ENCODE results near the gene LBHD1.

Gene LBHD1

GRCh38 chr11:62687508-62688396 is 15.7 kb upstream of the LBHD1 start:
- TF ChIP-seq CTCF (IDR thresholded peaks at IDR 0.05; ENCODE audit: insufficient read depth, low read length, missing control alignments) = no peak
- ChIA-PET CTCF (interaction anchor here (1.1 to 10.7 kb wide), 7 partner anchors 6 to 294 kb away, joined by 3 to 152 read pairs (median 6); partner anchors contain the start of genes BSCL2, GNG3, LBHD1 and UBXN1), POLR2A (interaction anchor here (1.1 to 3.6 kb wide), 2 partner anchors 23 kb away, joined by 3 to 43 read pairs; partner anchors contain the start of genes C11orf98 and CSKMT)
- DNase-seq (ENCODE audit: low read depth, low spot score) = no peak
- H3K4me3 ChIP-seq (ENCODE audit: low read depth, low read length) = peak overlapping the region; percentile 9; the same call in 1 of the 2 replicates

- ChIA-PET CTCF (interaction anchor here (0.7 to 7.4 kb wide), 2 partner anchors 10 to 112 kb away, joined by 3 to 128 read pairs; partner anchors contain the start of gene LRRN4CL), POLR2A (no interaction called here)
- DNase-seq (ENCODE audit: low read depth, low spot score) = no peak
- TF ChIP-seq CTCF (IDR thresholded peaks at IDR 0.05; ENCODE audit: insufficient read depth, low read length, missing control alignments) = no peak
- no peak overlapping the region for H3K4me3 ChIP-seq (ENCODE audit: low read depth, low read length)
Measured at GRCh38 chr11:62682518-62682917, 10.5 kb upstream of the LBHD1 start.

- peak; percentile 70 for TF ChIP-seq CTCF (IDR thresholded peaks at IDR 0.05; ENCODE audit: insufficient read depth, low read length, missing control alignments)
- no peak for DNase-seq (ENCODE audit: low read depth, low spot score)
- POLR2A ChIA-PET = interaction anchor here (0.6 to 3.8 kb wide), 7 partner anchors 9 to 568 kb away, joined by 3 to 42 read pairs (median 6); partner anchors contain the start of genes BSCL2, C11orf98, CSKMT and GNG3
- CTCF ChIA-PET = interaction anchor here (0.6 to 7.4 kb wide), 29 partner anchors 10 to 298 kb away, joined by 3 to 128 read pairs (median 4); partner anchors contain the start of genes BSCL2, C11orf98, CSKMT and GNG3
- H3K4me3 ChIP-seq (ENCODE audit: low read depth, low read length) = no peak overlapping the region
Measured at GRCh38 chr11:62680825-62681240, 8.8 kb upstream of the LBHD1 start.

GRCh38 chr11:62678770-62679696 is 7.0 kb upstream of the LBHD1 start, which contains the start of gene UBXN1:
UBXN1 (minus strand) TSS chr11:62679073; CDS start chr11:62678923, 150 bp downstream.
- POLR2A ChIA-PET = interaction anchor here (0.7 to 3.8 kb wide), 5 partner anchors 7 to 88 kb away, joined by 3 to 42 read pairs (median 4); partner anchors contain the start of genes C11orf98, CSKMT, LBHD1 and LRRN4CL

GRCh38 chr11:62678433-62678769 is 6.3 kb upstream of the LBHD1 start:
- TF ChIP-seq CTCF (IDR thresholded peaks at IDR 0.05; ENCODE audit: insufficient read depth, low read length, missing control alignments) = no peak
- CTCF ChIA-PET = interaction anchor here (7.4 kb wide), 1 partner anchor 14 kb away, joined by 128 read pairs; the partner anchor contains the start of gene LRRN4CL
- no peak for DNase-seq (ENCODE audit: low read depth, low spot score)
- POLR2A ChIA-PET = interaction anchor here (3.8 kb wide), 1 partner anchor 14 kb away, joined by 42 read pairs; the partner anchor contains the start of genes C11orf98 and CSKMT
- H3K4me3 ChIP-seq (ENCODE audit: low read depth, low read length) = peak overlapping the region; percentile 95

More at GRCh38 chr11:62678770-62679696, 7.0 kb upstream of the LBHD1 start, which contains the start of gene UBXN1:
- no peak for TF ChIP-seq CTCF (IDR thresholded peaks at IDR 0.05; ENCODE audit: insufficient read depth, low read length, missing control alignments)
- CTCF ChIA-PET = interaction anchor here (1.2 to 7.4 kb wide), 5 partner anchors 11 to 37 kb away, joined by 3 to 128 read pairs (median 4); partner anchors contain the start of gene LRRN4CL
- DNase-seq (ENCODE audit: low read depth, low spot score) = no peak
- H3K4me3 ChIP-seq (ENCODE audit: low read depth, low read length) = peak within 1 kb of the TSS; percentile 95
